IPS DF 6.9 (cell line): Measurements from ENCODE around the gene TCAF1.
A peak's percentile ranks its signal among the peaks of the same experiment; 100 is the strongest.
"Not testable (repeated sequence)": the region's sequence is repeated elsewhere in the genome, so short reads cannot be mapped to it uniquely, and the experiment has no call there.

ENCODE experiments used
- DNase-seq: peaks from one replicate; pipeline ENCODE4 v3.0.0-alpha.2; 2013; ENCODE audit warnings: low read depth, low spot score
- H3K27ac ChIP-seq: one replicate; pipeline ENCODE4 v1.5.1; 2013; ENCODE audit warnings: low read length, control low read depth
- H3K27me3 ChIP-seq: 2 replicates; pipeline ENCODE4 v1.6.1; 2013; ENCODE audit warnings: mild to moderate bottlenecking, low read length; ENCODE audit not compliant: control insufficient read depth, insufficient read depth
- H3K36me3 ChIP-seq: 2 replicates; pipeline ENCODE4 v1.6.1; 2013; ENCODE audit warnings: low read length; ENCODE audit not compliant: control insufficient read depth, insufficient read depth
- H3K4me1 ChIP-seq: 2 replicates; pipeline ENCODE4 v1.6.1; 2013; ENCODE audit warnings: low read length; ENCODE audit not compliant: control insufficient read depth, insufficient read depth
- H3K4me3 ChIP-seq: 2 replicates; pipeline ENCODE4 v1.5.1; 2013; ENCODE audit warnings: mild to moderate bottlenecking, low read length
- H3K9me3 ChIP-seq: 2 replicates; pipeline ENCODE4 v1.6.1; 2013; ENCODE audit warnings: low read length, inconsistent platforms; ENCODE audit not compliant: control insufficient read depth, insufficient read depth
- WGBS: extraction: QIAGEN DNeasy Blood & Tissue Kit; methylation state at CpG from one replicate; pipeline ENCODE4 v1.1.7; 2013; ENCODE audit warnings: mixed read lengths, missing lambda C conversion rate; ENCODE audit not compliant: insufficient read length, insufficient coverage; 5-methylcytosine and 5-hydroxymethylcytosine counted together

TCAF1 gene

GRCh38 chr7:143855443-143855842, 46.5 kb downstream of the TCAF1 start:
- not testable (repeated sequence) for H3K27me3 ChIP-seq, H3K4me3 ChIP-seq, H3K27ac ChIP-seq, H3K4me1 ChIP-seq, H3K36me3 ChIP-seq, DNase-seq, H3K9me3 ChIP-seq
- WGBS, result no CpG with 5 or more reads among the region's 1 CpG

- Histone ChIP-seq H3K27ac (no peak overlapping the region), H3K4me3 (no peak overlapping the region), H3K9me3 (no peaks in the 10 kb centered on the region), H3K4me1 (no peaks in the 10 kb centered on the region), H3K27me3 (no peaks in the 10 kb centered on the region), H3K36me3 (no peaks in the 10 kb centered on the region)
- no CpG with 5 or more reads among the region's 2 CpGs for WGBS
- DNase-seq, result no peak
Measured at GRCh38 chr7:143850682-143851081, 51.3 kb downstream of the TCAF1 start.

GRCh38 chr7:143849785-143850479, 52.0 kb downstream of the TCAF1 start:
- no peaks in the 10 kb centered on the region for H3K9me3 ChIP-seq
- H3K27me3 ChIP-seq, result no peaks in the 10 kb centered on the region
- no peak for DNase-seq
- H3K4me3 ChIP-seq, result no peak overlapping the region
- H3K4me1 ChIP-seq, result no peaks in the 10 kb centered on the region
- H3K27ac ChIP-seq, result no peak overlapping the region
- no peaks in the 10 kb centered on the region for H3K36me3 ChIP-seq
- no CpG with 5 or more reads among the region's 3 CpGs for WGBS

- Histone ChIP-seq H3K4me3 (no peak overlapping the region), H3K9me3 (no peaks in the 10 kb centered on the region), H3K27ac (no peak overlapping the region), H3K36me3 (no peaks in the 10 kb centered on the region), H3K27me3 (no peaks in the 10 kb centered on the region), H3K4me1 (no peaks in the 10 kb centered on the region)
- DNase-seq, result no peak
Measured at GRCh38 chr7:143848192-143848591, 53.8 kb downstream of the TCAF1 start.

- no CpG with 5 or more reads among the region's 2 CpGs for WGBS
- no peaks in the 10 kb centered on the region for H3K27me3 ChIP-seq
- no peak overlapping the region for H3K27ac ChIP-seq
- H3K4me1 ChIP-seq, result no peaks in the 10 kb centered on the region
- no peaks in the 10 kb centered on the region for H3K36me3 ChIP-seq
- H3K4me3 ChIP-seq, result no peak overlapping the region
- DNase-seq, result no peak
- H3K9me3 ChIP-seq, result no peaks in the 10 kb centered on the region
Measured at GRCh38 chr7:143846692-143847091, 55.3 kb downstream of the TCAF1 start.

- DNase-seq, result not testable (repeated sequence)
Measured at GRCh38 chr7:143841696-143842095, 60.3 kb downstream of the TCAF1 start.

GRCh38 chr7:143840062-143840461, 61.9 kb downstream of the TCAF1 start:
- H3K27me3 ChIP-seq, H3K36me3 ChIP-seq, H3K4me1 ChIP-seq, H3K9me3 ChIP-seq, DNase-seq, H3K4me3 ChIP-seq, H3K27ac ChIP-seq: not testable (repeated sequence)
- WGBS, result no CpG with 5 or more reads among the region's 1 CpG

More at GRCh38 chr7:143841696-143842095, 60.3 kb downstream of the TCAF1 start:
- not testable (repeated sequence) for H3K27ac ChIP-seq, H3K4me3 ChIP-seq, H3K9me3 ChIP-seq, H3K27me3 ChIP-seq, H3K4me1 ChIP-seq, H3K36me3 ChIP-seq
- no CpG with 5 or more reads among the region's 5 CpGs for WGBS

GRCh38 chr7:143837223-143837622, 64.8 kb downstream of the TCAF1 start:
- not testable (repeated sequence) for H3K27ac ChIP-seq, H3K36me3 ChIP-seq, DNase-seq, H3K4me1 ChIP-seq, H3K9me3 ChIP-seq, H3K27me3 ChIP-seq, H3K4me3 ChIP-seq
- WGBS, result no CpG with 5 or more reads among the region's 24 CpGs

GRCh38 chr7:143836622-143837021, 65.4 kb downstream of the TCAF1 start:
- not testable (repeated sequence) for H3K9me3 ChIP-seq, H3K27ac ChIP-seq, H3K27me3 ChIP-seq, DNase-seq, H3K36me3 ChIP-seq, H3K4me1 ChIP-seq
- 0 out of 2 replicates have a peak overlapping the region, but pooled peaks have one; percentile 26 for H3K4me3 ChIP-seq
- no CpG with 5 or more reads among the region's 38 CpGs for WGBS

- H3K4me3 ChIP-seq, H3K27me3 ChIP-seq, H3K9me3 ChIP-seq, H3K27ac ChIP-seq, DNase-seq, H3K4me1 ChIP-seq, H3K36me3 ChIP-seq: not testable (repeated sequence)
- WGBS, result no CpG with 5 or more reads among the region's 17 CpGs
Measured at GRCh38 chr7:143836088-143836487, 65.9 kb downstream of the TCAF1 start.

- H3K9me3 ChIP-seq, H3K27ac ChIP-seq, H3K36me3 ChIP-seq, H3K4me1 ChIP-seq, H3K4me3 ChIP-seq, H3K27me3 ChIP-seq, DNase-seq: not testable (repeated sequence)
- no CpG with 5 or more reads among the region's 5 CpGs for WGBS
Measured at GRCh38 chr7:143826578-143826977, 75.4 kb downstream of the TCAF1 start.
